Peyer's patch (tissue), 4 donors: ENCODE measurements around the gene SLC6A17.

ENCODE experiments used
- POLR2A ChIP-seq, 2 donors: fragments of 450-650 bp; IDR thresholded peaks; one replicate each; pipeline ENCODE4 v1.5.1; 2017; ENCODE audit warnings: antibody characterized with exemption in 2 of 2, mild to moderate bottlenecking in 2 of 2, moderate library complexity in 2 of 2
- TF ChIP-seq, protein P1 (sequence below), 6 experiments: fragments of 450-650 bp in 4 of 6; fragments of 200-600 bp in 2 of 6; sonication (generic) in 1 of 6; IDR thresholded peaks; one replicate each; pipeline ENCODE4 v1.5.1; 2017 to 2019; ENCODE audit warnings: antibody characterized with exemption in 6 of 6, mild to moderate bottlenecking in 3 of 6, moderate library complexity in 1 of 6

DNA sequence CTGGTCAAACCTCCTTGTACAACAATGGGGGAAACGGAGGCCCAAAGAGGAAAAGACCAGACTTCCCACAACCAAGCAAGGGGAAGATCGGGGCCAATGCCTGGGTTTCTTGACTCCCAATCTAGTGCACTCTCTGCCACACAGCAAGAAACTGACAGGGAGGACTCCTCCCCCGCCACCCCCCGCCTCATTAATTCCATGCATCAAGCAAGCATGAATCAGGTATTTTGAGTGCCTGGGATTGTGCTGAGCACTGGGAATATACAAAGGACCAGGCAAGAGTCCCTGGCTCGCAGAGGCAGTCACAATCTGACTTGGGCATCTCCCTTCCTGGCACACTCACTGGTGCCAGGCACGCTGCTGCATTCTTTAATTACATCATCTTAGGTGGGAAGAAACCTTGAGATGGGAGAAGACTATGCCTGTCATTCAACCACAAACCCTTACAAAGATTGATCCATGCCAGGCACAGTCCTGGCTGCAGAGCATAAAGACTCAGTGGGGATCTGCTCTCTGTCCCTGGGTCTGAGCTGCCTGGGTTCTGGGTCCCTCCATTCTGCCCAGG, 55.4 kb downstream of the SLC6A17 start:
- TF ChIP-seq POLR2A (IDR thresholded peaks at IDR 0.05): no peak
- TF ChIP-seq, protein P1, sequence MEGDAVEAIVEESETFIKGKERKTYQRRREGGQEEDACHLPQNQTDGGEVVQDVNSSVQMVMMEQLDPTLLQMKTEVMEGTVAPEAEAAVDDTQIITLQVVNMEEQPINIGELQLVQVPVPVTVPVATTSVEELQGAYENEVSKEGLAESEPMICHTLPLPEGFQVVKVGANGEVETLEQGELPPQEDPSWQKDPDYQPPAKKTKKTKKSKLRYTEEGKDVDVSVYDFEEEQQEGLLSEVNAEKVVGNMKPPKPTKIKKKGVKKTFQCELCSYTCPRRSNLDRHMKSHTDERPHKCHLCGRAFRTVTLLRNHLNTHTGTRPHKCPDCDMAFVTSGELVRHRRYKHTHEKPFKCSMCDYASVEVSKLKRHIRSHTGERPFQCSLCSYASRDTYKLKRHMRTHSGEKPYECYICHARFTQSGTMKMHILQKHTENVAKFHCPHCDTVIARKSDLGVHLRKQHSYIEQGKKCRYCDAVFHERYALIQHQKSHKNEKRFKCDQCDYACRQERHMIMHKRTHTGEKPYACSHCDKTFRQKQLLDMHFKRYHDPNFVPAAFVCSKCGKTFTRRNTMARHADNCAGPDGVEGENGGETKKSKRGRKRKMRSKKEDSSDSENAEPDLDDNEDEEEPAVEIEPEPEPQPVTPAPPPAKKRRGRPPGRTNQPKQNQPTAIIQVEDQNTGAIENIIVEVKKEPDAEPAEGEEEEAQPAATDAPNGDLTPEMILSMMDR (IDR thresholded peaks at IDR 0.05): no peak
